ENCODE results near the gene SLC44A2.

Gene SLC44A2

DNA sequence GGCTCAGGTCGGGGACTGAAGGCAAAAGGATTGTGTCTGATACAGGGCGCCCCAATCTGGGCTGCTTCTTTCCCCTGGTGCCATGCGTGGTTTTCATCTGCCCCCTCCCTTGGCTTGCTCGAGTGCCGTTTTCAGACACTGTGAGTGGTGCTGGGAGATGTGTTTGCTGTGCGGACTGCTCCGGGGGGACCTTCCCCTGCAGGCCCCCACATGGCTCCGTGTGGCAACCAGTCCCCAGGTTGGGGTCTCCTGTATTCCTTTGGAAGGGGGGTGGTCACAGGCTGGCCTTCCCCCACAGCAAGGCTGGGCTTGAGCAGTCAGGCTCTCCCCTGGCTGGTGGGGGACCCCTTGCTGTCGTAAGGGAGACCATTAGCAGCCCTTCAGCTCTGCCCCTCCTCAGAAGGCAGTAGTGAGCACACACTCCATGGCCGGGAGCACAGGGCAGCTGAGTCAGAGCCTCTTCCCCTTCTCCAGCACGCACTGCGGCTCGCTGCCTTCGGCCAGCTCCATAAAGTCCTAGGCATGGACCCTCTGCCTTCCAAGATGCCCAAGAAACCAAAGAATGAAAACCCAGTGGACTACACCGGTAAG is 55.3 kb downstream of the SLC44A2 start:
- no peak for DNase-seq (ENCODE audit: low read depth in 1 of 2, low spot score in 1 of 2)

DNA sequence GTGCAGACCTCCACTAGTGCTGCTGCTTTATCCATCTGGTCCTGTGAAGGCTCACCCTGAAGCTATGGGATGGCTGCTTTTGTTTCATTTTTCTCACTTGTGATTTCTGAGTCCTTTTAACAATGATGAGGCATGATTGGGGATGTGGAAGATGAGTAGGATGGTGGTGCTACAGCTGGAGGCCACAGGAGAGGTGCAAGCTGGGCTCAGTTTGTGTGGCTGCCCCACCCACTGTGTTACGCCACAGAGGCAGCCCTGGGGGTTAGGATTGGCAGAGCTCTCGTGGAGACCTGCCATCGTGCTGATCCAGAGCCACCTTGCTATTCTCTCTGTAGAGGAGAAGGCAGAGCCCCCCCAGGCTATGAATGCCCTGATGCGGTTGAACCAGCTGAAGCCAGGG is 56.3 kb downstream of the SLC44A2 start:
- no peak for DNase-seq (ENCODE audit: low read depth in 1 of 2, low spot score in 1 of 2)

DNA sequence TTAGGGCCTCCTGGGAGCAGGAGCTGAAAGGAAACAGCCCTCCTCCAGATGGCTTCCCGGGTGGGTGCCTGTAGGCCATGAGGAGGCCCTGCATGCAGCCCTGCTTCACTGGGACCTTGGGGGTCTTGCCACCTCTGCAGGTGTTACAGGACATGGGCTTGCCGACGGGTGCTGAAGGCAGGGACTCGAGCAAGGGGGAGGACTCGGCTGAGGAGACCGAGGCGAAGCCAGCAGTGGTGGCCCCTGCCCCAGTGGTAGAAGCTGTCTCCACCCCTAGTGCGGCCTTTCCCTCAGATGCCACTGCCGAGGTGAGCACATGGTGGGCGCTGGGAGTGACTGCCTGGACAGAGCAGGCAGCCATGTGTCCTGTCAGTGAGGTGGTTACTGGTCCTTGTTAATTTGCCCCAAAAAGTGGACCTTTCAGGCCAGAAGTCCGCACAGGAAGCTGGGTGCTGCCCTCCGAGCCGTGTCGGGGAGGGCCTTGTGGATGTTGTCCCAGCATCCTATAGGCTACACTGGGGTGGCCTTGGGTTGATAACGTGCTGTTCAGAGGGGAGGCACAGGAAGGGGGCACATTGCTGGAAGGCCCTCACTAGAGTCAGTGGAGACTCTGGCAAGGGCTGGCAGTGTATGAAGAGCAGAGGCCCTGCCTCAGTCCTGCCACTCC is 57.2 kb downstream of the SLC44A2 start:
- no peak for DNase-seq (ENCODE audit: low read depth in 1 of 2, low spot score in 1 of 2)

DNA sequence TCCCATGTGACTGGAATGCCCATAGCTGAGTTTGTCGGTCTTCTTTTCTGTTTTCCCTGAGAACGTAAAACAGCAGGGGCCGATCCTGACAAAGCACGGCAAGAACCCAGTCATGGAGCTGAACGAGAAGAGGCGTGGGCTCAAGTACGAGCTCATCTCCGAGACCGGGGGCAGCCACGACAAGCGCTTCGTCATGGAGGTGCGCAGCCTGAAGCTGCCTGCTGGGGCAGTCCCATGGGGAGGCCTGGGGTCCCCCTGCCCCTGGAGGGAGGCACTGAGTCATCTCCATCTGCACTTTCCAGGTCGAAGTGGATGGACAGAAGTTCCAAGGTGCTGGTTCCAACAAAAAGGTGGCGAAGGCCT is 57.7 kb downstream of the SLC44A2 start:
- DNase-seq (ENCODE audit: low read depth in 1 of 2, low spot score in 1 of 2) = no peak

DNA sequence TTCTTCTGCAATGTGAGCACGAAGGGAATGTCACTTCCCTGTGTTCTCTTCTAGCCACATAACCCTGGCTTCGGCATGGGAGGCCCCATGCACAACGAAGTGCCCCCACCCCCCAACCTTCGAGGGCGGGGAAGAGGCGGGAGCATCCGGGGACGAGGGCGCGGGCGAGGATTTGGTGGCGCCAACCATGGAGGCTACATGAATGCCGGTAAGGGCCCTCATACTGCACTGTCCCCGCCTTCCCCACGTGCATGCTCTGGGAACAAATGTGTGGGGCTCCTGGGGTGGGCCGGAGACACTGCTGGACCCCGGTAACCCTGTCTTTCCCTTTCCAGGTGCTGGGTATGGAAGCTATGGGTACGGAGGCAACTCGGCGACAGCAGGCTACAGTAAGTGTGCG is 58.2 kb downstream of the SLC44A2 start:
- no peak for DNase-seq (ENCODE audit: low read depth in 1 of 2, low spot score in 1 of 2)

DNA sequence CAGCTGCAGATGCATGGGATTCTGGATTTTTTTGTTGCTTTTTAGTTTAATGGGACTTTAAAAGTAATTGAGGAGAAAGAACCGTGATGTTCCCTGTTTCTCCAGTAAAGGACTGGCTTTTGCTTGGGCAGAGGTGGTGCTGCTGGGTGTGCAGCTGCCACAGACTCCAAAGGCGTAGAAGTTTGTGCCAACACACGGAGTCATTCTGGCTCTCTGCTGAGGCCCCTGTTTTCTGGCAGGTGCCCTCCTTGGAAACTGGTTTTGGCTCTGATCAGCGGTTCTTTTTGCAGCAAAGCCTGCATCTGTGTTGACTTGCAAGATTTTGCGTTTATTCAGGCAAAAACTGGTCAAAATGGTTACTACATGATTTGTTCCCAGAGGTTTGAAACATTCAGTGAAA is 59.9 kb downstream of the SLC44A2 start:
- no peak for DNase-seq (ENCODE audit: low read depth in 1 of 2, low spot score in 1 of 2)

DNA sequence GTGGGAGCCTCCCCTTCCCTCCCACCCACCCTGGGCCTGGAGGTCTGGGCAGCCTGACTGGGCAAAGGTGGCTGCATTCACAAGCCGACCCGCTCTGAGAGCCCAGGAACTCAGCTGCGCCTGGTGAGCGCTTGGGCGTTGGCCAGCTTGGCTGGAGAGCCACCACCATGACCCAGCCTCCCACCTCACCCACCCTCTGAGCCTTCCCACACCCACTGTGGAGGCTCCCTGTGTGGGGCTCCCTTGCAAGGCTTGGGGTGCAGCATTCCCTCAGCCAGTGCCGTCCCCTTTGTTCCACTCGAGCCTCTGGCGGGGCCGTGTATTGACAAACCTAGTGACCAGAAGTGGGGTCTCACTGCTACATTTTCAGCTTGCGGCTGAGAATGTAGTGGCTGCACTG is 60.8 kb downstream of the SLC44A2 start:
- DNase-seq (ENCODE audit: low read depth in 1 of 2, low spot score in 1 of 2) = no peak

DNA sequence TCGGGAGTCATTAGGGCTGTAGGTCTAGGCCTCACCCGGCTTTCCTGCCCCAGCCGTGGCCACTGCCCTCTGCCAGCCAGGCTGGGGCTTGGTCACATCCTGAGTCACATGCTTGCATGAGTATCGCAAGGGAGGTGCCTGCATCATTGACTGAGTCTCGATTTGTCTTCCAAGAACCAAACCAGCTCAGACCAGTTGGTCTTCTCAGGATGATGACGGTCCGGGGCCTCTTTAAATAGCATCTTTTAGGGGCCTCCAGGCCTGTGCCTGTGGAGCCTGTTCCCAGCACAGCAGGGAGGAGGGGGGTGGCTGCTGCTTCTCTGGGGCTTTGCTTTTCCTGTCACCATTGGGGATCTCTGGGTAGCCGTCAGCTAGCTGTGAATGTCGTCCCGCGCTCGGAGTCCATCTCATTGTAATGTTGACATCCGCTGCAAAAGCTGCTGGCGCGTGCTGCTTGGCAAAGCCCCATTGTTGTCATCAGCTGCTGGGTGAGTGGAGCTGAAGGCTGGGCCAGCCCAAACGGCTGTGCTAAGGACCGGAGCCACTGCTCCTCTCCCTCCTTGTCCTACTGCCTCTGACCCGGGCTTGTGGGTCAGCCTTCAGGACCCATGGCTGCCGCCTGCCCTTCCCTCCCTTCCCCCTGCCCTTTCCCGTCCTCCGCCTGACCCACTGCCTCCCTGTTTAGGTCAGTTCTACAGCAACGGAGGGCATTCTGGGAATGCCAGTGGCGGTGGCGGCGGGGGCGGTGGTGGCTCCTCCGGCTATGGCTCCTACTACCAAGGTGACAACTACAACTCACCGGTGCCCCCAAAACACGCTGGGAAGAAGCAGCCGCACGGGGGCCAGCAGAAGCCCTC is 61.5 kb downstream of the SLC44A2 start:
- DNase-seq (ENCODE audit: low read depth in 1 of 2, low spot score in 1 of 2) = no peak

DNA sequence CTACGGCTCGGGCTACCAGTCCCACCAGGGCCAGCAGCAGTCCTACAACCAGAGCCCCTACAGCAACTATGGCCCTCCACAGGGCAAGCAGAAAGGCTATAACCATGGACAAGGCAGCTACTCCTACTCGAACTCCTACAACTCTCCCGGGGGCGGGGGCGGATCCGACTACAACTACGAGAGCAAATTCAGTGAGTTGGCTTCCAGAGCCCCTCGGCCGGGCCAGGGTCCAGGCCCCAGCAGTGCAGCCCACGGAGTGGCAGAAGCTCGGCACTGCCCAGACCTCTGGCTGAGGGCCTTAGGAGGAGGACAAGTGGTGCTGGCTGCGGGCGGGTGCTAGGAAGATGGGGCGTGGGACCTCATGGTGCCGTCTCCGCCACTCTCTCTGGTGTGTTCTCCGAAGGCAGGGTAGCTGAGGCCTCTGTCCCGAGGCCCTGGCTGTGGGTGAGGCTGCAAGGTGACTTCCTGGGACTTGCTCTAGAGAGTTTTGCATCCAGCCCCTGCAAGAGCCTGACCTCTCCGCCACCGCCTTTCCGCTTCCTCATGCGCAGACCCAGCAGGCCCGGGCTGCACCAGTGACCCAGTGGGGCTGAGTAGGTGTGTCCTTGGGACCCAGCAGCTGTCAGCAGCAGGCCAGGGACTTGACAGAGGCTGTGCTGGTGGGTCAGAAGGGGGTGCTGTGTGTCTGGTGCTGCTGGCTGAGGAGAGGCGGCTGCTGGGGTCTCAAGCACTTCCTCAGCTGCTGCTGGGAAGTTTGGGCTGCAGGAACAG is 62.4 kb downstream of the SLC44A2 start:
- no peak for DNase-seq (ENCODE audit: low read depth in 1 of 2, low spot score in 1 of 2)

DNA sequence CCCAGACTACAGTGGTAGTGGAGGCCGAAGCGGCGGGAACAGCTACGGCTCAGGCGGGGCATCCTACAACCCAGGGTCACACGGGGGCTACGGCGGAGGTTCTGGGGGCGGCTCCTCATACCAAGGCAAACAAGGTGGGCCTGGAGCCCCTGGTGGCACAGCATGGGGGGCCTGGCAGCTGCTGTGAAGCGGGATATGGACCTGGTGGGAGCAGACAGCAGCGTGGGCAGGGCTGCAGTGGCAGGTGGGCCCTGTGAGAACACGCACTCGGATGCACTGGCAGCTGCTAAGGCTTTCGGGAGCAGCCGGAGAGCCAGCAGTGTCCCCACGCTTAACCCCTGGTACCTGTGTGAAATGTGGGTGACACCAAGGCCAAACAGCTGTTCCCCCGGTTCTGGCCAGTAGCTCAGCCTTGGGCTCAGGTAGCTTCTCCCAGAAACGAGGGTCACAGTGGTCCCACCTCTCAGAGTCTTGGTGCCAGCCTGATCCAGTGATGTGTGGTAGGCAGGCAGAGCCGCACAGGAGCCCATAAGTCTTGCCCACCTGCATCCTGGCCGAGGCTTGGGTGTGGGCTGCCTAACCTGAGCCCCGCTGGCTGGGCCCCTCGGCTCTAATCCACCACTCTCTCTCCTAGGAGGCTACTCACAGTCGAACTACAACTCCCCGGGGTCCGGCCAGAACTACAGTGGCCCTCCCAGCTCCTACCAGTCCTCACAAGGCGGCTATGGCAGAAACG is 63.4 kb downstream of the SLC44A2 start:
- DNase-seq (ENCODE audit: low read depth in 1 of 2, low spot score in 1 of 2) = no peak

DNA sequence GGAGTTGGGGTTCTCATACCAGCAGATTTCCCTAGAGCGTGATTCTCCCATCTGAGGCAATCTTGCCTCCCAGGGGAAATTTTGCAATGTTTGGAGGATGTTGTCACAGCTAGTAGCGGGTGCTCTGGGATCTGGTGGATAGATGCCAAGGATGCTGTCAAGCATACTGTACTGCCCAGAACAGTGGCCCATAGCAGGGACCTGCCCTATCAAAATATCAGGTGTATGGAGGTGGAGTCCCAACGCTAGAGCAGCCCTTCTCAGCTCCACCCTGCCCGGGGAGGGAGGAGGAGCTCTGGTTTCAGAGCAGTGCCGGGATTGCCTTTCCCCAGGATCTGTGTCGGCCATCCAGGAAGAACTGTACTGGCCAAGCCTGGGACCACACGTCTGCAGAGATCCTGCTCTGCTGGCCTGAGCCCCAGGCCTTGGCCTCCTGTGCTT is 65.0 kb downstream of the SLC44A2 start:
- DNase-seq (ENCODE audit: low read depth in 1 of 2, low spot score in 1 of 2) = no peak

DNA sequence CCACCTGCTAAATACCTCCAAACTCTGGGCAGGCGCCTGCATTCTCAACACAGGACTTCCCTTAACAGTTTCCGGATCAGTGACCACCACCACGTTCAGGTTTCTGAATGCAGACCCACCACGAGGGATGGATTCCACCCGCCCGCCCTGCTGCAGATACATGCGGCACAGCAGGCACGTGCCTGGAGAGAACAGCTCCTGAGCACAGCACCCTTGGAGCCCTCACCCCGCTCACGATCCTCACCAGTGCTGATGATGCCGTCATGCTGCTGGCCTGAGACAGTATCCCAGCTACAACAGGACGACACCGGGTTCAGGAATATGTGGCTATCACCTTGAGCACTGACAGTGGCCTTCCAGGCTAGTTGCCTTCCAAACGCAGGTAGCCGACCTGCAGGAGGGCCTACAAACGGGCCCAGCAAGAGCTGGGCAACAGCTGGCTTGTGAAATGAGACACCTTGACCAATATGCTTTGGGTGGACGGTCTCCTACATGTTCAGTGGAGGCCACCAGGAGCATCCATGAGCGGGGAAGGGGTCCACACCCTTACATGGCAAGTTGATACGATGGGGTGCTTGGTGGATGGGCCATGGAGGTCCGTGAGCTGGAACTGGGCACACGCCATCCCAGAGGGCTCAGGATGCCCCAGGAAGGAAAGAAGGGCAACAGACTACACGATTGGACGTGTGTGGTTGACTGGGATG is 66.0 kb downstream of the SLC44A2 start:
- DNase-seq (ENCODE audit: low read depth in 1 of 2, low spot score in 1 of 2) = no peak

DNA sequence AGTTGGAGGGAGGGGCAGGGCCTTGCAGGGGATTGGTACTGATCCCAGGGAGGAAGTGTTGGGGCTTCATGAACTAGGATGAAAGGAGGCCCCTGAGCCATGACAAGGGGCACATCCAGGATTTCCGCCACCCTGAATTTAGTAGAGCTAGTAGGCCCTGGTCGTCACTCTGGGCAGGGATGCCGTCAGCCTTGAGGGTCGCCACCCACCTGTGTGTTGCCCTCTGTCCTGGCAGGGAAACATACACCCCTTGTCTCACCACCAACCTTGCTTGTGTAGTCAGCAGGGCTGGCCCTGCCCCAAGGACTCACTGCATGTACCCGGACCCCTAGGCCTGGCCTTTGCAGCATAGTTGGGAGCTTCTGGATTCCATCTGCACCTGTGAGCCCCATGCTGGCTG is 66.5 kb downstream of the SLC44A2 start:
- DNase-seq (ENCODE audit: low read depth in 1 of 2, low spot score in 1 of 2) = no peak

DNA sequence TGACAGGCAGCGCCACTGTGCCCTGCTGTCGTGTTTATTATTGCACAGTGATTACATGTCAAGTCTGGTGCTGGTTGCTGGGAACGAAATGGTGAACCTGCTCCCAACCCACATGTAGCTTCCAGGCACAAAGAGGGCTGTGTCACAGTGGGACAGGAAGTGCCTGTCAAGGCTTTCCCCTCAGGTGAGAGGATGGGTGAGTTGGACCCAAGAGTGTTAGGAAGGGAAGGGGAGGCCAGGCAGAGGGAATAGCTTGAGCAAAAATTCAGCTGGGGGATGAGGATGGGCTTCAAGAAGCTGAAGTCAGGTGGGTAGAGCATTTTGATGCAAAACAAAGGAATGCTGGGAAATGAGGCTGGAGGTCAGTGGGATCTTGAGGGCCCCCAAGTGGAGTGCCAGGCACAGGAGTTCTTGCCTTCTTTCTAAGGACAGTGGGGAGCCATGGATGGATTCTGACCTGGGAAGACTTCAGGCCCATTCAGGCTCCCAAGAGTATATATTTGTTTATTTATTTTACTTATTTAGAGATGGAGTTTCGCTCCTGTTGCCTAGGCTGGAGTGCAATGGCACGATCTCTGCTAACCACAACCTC is 67.4 kb downstream of the SLC44A2 start:
- no peak for DNase-seq (ENCODE audit: low read depth in 1 of 2, low spot score in 1 of 2)
